T-helper 2 cell (primary cell): Measurements from ENCODE around the gene CDKN1A.
"Not testable (repeated sequence)": the region's sequence is repeated elsewhere in the genome, so short reads cannot be mapped to it uniquely, and the experiment has no call there.

Experiments used
- DNase-seq, 5 experiments: peaks; one replicate each; pipeline versions ENCODE4 v3.0.0 to v3.0.0-alpha.2; 2012 to 2022

Gene CDKN1A

GRCh38 chr6:36722879-36723278 is 44.4 kb downstream of the CDKN1A start:
- DNase-seq, result no peak

- not testable (repeated sequence) for DNase-seq
Observed at GRCh38 chr6:36723992-36724391, 45.5 kb downstream of the CDKN1A start.

DNA sequence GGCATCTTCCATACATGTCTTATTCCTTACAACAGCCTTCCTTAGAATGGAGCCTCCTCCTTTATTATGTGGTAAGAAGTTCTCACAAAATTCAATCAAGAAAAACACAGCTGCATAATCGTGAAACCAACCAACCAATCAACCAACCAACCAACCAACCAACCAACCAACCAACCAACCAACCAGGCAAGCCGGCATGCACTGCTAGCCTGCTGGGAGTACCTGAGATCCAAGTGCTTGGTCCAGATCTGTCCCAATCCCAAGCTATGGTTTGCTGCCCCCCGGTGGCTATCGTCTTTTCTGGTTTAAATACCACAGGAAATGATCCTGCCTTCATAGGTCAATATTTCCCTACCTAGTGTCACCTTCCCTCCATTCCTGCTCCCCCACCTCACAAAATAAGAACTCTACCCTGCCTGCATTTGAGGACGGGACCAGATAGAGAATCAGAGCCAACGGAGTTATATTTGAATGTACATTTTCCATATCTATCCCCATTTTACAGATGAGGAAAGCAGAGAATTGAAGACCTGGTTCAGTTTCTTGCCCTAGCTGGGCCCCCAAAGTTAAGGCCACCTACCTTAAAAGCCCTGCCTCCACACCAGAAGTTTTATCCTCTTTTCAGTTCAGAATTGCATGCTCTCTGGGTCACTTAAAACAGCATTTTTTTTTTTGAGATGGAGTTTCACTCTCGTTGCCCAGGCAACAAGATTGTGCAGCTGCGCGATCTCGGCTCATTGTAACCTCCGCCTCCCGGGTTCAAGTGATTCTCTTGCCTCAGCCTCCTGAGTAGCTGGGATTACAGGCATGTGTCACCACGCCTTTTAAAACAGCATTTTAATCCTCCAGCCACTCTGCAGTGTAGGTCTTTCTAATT is 46.2 kb downstream of the CDKN1A start:
- peak in 3 of 5 experiments; percentile 13 to 31 (median 22) for DNase-seq

DNA sequence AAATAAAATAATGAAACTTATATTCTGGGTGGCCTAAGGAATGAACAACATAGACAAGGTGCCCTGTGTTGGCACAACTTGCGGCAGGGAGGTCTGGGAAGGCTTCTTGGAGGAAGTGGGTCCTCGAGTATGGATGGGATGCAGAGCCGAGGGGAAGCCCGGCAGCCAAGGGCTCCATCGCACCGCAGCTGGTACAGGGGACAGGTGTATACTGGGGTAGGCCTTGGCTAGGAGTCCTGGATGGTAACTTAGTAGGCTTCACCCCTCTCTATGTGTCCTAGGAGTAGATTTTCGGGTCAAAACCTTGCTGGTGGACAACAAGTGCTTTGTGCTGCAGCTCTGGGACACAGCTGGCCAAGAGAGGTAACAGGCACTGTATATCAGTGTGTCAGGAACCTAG is 47.1 kb downstream of the CDKN1A start:
- no peak for DNase-seq

DNA sequence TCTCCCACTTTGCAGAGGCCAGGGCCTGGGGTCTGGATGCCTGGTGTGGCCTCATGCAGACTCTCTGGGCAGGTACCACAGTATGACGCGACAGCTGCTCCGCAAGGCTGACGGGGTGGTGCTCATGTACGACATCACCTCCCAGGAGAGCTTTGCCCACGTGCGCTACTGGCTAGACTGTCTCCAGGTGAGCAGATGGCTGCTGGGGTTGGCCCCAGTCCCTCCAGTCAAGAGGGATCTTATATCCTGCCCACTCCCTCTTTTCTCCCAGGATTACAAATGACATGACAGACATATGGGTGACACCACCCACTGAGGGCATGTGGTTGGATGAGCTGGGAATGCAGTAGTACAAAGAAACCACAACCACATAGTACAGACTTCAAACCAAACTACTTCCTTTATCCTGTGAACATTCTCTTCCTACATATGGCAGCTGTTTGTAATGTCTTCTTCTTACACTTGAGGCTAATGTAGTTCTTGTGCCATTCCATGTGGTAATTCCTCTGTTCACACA is 49.0 kb downstream of the CDKN1A start:
- peak in 1 of 5 experiments; percentile 22 for DNase-seq

DNA sequence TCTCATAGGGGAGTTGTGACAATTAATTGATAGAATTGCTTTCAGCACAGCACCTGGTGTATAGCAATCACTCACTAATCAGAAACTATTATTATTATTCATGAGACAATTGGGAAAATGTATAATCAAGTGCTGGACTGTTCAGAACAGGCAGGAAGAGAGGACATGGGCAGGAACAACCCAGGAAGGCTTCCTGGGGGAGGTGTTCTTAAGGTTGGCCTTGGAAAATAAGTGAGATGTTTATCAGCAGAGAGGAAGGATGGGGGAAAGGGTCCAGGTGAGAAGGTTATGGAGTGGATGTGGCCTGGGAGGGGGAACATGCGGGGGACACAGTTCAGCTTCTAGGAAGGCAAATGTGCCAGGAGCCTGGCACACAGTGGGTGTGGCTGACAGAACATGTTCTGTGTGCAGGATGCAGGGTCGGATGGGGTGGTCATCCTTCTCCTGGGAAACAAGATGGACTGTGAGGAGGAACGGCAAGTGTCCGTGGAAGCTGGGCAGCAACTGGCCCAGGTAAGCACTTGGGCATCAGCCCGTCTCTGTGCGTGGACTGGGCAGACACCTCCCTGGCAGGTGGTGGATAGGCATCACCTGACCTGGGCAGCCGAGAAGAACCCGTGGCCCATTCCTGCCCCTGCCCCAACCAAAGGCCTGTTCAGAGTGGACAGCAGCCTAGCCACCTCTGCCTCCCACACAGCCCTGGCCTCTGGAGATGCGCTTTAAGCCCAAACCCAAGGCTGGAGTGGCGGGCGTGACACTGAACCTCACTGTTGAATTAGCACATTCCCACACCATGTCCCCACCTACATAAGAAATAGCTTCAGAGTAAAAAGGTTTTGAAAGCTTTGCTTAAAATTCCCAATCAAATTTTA is 50.0 kb downstream of the CDKN1A start:
- DNase-seq, result no peak

DNA sequence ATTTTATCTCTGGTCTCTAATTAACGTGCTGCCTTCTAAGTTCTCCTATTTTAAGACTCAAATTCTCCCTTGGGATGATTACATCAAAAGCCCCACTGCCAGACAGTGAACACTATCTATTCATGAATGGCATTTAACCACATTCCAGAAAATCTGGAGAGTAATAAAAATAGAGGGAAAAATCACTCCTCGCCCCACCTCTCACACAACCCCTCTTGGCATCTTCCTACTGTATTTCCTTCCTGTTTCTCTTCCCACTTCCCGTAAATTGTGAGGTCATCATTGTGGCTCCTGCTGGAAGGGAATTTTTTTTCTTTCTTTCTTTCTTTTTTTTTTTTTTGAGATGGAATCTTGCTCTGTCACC is 50.6 kb downstream of the CDKN1A start:
- DNase-seq, result no peak

GRCh38 chr6:36730424-36731380 is 52.2 kb downstream of the CDKN1A start:
- no peak for DNase-seq

DNA sequence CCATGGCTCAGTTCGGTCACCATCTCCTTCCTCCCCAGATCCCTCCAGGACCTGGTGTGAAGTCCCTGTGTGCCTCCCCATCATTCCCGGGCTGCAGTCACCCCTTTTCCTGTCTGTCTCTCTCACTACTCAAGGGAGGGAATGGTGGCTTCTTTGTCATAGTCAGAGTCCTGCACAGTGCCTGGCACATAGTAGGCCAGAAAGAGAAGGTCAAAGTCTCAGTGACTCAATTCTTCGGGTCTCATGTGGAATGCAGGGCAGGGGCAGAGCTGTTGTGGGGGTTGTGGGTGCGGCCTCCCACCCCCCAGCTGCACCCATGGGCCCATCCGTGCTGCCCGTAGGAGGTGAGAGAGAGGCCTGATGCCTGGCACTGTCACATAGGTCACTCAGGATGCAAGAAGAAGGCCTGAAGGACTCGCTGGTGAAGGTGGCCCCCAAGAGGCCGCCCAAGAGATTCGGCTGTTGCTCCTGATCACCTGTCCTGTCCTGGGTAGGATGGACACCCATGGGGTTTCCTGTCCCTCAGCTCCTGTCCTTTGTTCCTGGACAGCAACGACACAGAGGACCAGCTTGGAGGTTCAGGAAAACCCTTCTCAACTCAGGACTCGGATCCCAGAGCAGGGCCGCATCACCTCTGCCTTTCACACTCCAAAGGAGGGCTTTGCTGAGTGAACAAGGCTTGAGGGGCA is 53.3 kb downstream of the CDKN1A start:
- no peak for DNase-seq

- DNase-seq, result no peak
Observed at GRCh38 chr6:36733300-36733699, 54.8 kb downstream of the CDKN1A start.

- no peak for DNase-seq
Observed at GRCh38 chr6:36734486-36735060, 56.1 kb downstream of the CDKN1A start.

- peak in 1 of 5 experiments; percentile 36 for DNase-seq
Observed at GRCh38 chr6:36735110-36736071, 56.9 kb downstream of the CDKN1A start.
